Fibroblast of lung (primary cell): ENCODE results near the gene SNX32.
A peak's percentile ranks its signal among the peaks of the same experiment; 100 is the strongest.

ENCODE experiments used
- EZH2 ChIP-seq: IDR thresholded peaks from 2 replicates; pipeline ENCODE4 v1.5.1; 2012; ENCODE audit warnings: low read length, control low read depth, mild to moderate bottlenecking; ENCODE audit errors: missing control alignments
- TF ChIP-seq, protein P1 (sequence below), 2 donors: IDR thresholded peaks in 1 of 2; conservative IDR thresholded peaks in 1 of 2; 1 replicate in 1 of 2; 2 replicates in 1 of 2; pipeline ENCODE4 v1.5.1; 2011 to 2012; ENCODE audit warnings: low read length in 2 of 2, control low read depth in 1 of 2, inconsistent platforms in 1 of 2, low read depth in 1 of 2, mild to moderate bottlenecking in 1 of 2

DNA sequence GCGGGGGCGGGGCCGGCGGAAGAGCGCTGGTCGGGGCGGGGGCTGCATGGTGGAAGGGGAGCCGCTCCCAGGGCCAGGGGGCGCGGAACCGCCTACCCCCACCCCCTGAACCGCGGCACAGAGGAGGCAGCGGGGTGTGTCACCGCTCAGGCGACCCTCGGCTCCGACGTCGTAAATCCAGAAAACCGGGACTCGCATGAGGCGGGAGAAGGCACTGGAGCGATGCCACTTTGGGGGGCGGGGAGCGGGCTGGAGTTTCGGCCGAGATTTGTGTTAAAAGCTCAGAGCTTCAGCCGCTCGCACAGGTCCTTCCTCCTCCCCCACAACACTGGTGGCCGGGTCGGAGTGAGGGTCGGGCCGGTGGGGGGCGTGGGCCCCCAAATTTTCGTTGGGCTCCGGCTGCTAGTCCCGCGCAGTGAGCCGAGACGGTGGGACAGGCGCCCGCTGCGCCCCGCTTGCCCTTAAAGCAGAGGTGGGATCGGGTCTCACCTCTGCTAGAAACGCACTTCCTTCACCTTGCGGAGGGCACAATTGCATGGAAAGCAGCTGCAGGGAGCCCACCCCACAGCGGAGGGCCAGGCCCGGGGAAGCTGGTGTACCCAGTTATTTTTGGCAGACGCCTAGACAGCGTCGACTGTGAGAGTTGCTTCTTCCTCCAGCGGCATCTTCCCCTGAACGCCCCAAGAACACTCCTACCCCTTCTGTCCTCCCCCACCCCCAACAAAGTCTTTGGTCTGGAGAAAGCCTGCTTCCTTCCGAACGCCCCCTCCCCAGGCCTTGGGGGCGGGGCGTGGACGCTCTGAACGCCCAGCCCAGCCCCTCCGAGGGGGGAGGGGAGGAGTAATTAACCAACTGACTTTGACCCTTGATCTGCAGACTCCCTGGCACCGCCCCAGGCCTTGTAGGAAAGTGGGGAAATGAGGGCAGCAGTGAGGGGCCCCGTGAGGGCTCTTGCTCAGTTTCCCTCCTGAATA, 45.8 kb upstream of the SNX32 start:
- TF ChIP-seq, protein P1, sequence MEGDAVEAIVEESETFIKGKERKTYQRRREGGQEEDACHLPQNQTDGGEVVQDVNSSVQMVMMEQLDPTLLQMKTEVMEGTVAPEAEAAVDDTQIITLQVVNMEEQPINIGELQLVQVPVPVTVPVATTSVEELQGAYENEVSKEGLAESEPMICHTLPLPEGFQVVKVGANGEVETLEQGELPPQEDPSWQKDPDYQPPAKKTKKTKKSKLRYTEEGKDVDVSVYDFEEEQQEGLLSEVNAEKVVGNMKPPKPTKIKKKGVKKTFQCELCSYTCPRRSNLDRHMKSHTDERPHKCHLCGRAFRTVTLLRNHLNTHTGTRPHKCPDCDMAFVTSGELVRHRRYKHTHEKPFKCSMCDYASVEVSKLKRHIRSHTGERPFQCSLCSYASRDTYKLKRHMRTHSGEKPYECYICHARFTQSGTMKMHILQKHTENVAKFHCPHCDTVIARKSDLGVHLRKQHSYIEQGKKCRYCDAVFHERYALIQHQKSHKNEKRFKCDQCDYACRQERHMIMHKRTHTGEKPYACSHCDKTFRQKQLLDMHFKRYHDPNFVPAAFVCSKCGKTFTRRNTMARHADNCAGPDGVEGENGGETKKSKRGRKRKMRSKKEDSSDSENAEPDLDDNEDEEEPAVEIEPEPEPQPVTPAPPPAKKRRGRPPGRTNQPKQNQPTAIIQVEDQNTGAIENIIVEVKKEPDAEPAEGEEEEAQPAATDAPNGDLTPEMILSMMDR (conservative IDR thresholded peaks at IDR 0.05 in 1 of 2, IDR thresholded peaks at IDR 0.05 in 1 of 2; ENCODE audit: low read depth in 1 of 2, low read length in 2 of 2), result no peak
- peak; percentile 99 for TF ChIP-seq EZH2
